Adrenal gland (tissue), 5 donors: Measurements from ENCODE around the gene CD44.

ENCODE experiments used
- CTCF ChIP-seq, 6 experiments: fragments of 450-650 bp in 4 of 6; fragments of 200-600 bp in 2 of 6; sonication (generic) in 1 of 6; IDR thresholded peaks; 1 replicate in 5 of 6; 2 replicates in 1 of 6; pipeline versions ENCODE4 v1.5.1 to v1.8.0; 2016 to 2021; ENCODE audit warnings: antibody characterized with exemption in 6 of 6, mild to moderate bottlenecking in 2 of 6, moderate library complexity in 1 of 6
- POLR2A ChIP-seq, 2 donors: fragments of 450-650 bp; IDR thresholded peaks; one replicate each; pipeline ENCODE4 v1.6.1; 2017; ENCODE audit warnings: antibody characterized with exemption in 2 of 2, mild to moderate bottlenecking in 2 of 2, moderate library complexity in 1 of 2
- donor health status: DM: no; HTN: no; CAD: no.

GRCh38 chr11:35166369-35167360 lies 27.7 kb downstream of the CD44 start:
- TF ChIP-seq POLR2A (IDR thresholded peaks at IDR 0.05) (no peak), CTCF (IDR thresholded peaks at IDR 0.05) (no peak)
